Measurements from ENCODE around the gene ASAP2. TPM values are rescaled to one million over a fixed set of nuclear protein-coding genes. Genes with fewer than 3 reads are reported as not detected.
A peak's percentile ranks its signal among the peaks of the same experiment; 100 is the strongest.

Gene ASAP2
- total RNA-seq, 2 donors from 2014 or later, result 9.2 to 17.8 TPM

- TF ChIP-seq CTCF (IDR thresholded peaks at IDR 0.05) (no peak), POLR2AphosphoS5 (IDR thresholded peaks at IDR 0.05) (no peak), POLR2A (IDR thresholded peaks at IDR 0.05) (no peak)
- 79% methylated on average over 4 of the region's 4 CpGs for WGBS
These were observed 49.5 kb downstream of the ASAP2 start for GRCh38 chr2:9256147-9256546.

GRCh38 chr2:9256570-9257043 lies 50.0 kb downstream of the ASAP2 start:
- DNase-seq (ENCODE audit: low spot score), result no peak
- Histone ChIP-seq H3K4me1 (replicated peaks) (no peaks in the 10 kb centered on the region), H3K4me3 (no peak overlapping the region), H3K36me3 (no peaks in the 10 kb centered on the region), H3K27me3 (replicated peaks; ENCODE audit: insufficient read depth) (no peaks in the 10 kb centered on the region), H3K27ac (no peak overlapping the region), H3K9me3 (no peaks in the 10 kb centered on the region)
- WGBS, result 34% methylated on average over 2 of the region's 2 CpGs
- intact Hi-C loops (cut with DNase I), result no loop called here
- TF ChIP-seq CTCF (IDR thresholded peaks at IDR 0.05) (no peak), POLR2AphosphoS5 (IDR thresholded peaks at IDR 0.05) (no peak), POLR2A (IDR thresholded peaks at IDR 0.05) (no peak)

More at GRCh38 chr2:9256147-9256546, 49.5 kb downstream of the ASAP2 start:
- Histone ChIP-seq H3K9me3 (no peaks in the 10 kb centered on the region), H3K4me1 (replicated peaks) (no peaks in the 10 kb centered on the region), H3K36me3 (no peaks in the 10 kb centered on the region), H3K27ac (no peak overlapping the region), H3K4me3 (no peak overlapping the region), H3K27me3 (replicated peaks; ENCODE audit: insufficient read depth) (no peaks in the 10 kb centered on the region)
- intact Hi-C loops (cut with DNase I), result no loop called here
- DNase-seq (ENCODE audit: low spot score), result no peak

- H3K36me3 ChIP-seq, result no peaks in the 10 kb centered on the region
- H3K4me1 ChIP-seq (replicated peaks), result no peaks in the 10 kb centered on the region
- 73% methylated on average over 7 of the region's 7 CpGs for WGBS
- H3K4me3 ChIP-seq, result no peak overlapping the region
- no peak for DNase-seq (ENCODE audit: low spot score)
- H3K9me3 ChIP-seq, result no peaks in the 10 kb centered on the region
- intact Hi-C loops (cut with DNase I), result no loop called here
- H3K27ac ChIP-seq, result no peak overlapping the region
- TF ChIP-seq CTCF (IDR thresholded peaks at IDR 0.05) (no peak), POLR2AphosphoS5 (IDR thresholded peaks at IDR 0.05) (no peak), POLR2A (IDR thresholded peaks at IDR 0.05) (no peak)
- no peaks in the 10 kb centered on the region for H3K27me3 ChIP-seq (replicated peaks; ENCODE audit: insufficient read depth)
These were observed 51.9 kb downstream of the ASAP2 start for GRCh38 chr2:9258501-9258900.

- no peaks in the 10 kb centered on the region for H3K4me1 ChIP-seq (replicated peaks)
- no peak overlapping the region for H3K4me3 ChIP-seq
- no peak for DNase-seq (ENCODE audit: low spot score)
- peak overlapping the region in 1 of 2 donors; percentile 26 for H3K27ac ChIP-seq
- H3K36me3 ChIP-seq, result no peaks in the 10 kb centered on the region
- H3K9me3 ChIP-seq, result no peaks in the 10 kb centered on the region
- TF ChIP-seq POLR2AphosphoS5 (IDR thresholded peaks at IDR 0.05) (no peak), POLR2A (IDR thresholded peaks at IDR 0.05) (no peak), CTCF (IDR thresholded peaks at IDR 0.05) (no peak)
- intact Hi-C loops (cut with DNase I), result no loop called here
- H3K27me3 ChIP-seq (replicated peaks; ENCODE audit: insufficient read depth), result no peaks in the 10 kb centered on the region
- WGBS, result 45% methylated on average over 12 of the region's 12 CpGs
These were observed 52.4 kb downstream of the ASAP2 start for GRCh38 chr2:9258953-9259399.

GRCh38 chr2:9260464-9260918 lies 53.9 kb downstream of the ASAP2 start:
- 73% methylated on average over 6 of the region's 6 CpGs for WGBS

More at GRCh38 chr2:9260464-9260918, 53.9 kb downstream of the ASAP2 start:
- no peaks in the 10 kb centered on the region for H3K27me3 ChIP-seq (replicated peaks; ENCODE audit: insufficient read depth)
- no peaks in the 10 kb centered on the region for H3K9me3 ChIP-seq
- DNase-seq (ENCODE audit: low spot score), result no peak
- TF ChIP-seq POLR2AphosphoS5 (IDR thresholded peaks at IDR 0.05) (no peak), POLR2A (IDR thresholded peaks at IDR 0.05) (no peak)
- H3K4me3 ChIP-seq, result no peak overlapping the region
- H3K27ac ChIP-seq, result no peak overlapping the region
- no peaks in the 10 kb centered on the region for H3K36me3 ChIP-seq
- H3K4me1 ChIP-seq (replicated peaks), result no peaks in the 10 kb centered on the region
- intact Hi-C loops (cut with DNase I), result no loop called here
